HEK293 (cell line): Measurements from ENCODE around the gene CPNE8.

Source experiments
- CTCF ChIA-PET: fragments of 350-600 bp; formaldehyde crosslinking; extraction: SDS; loops from one replicate; lab custom pipeline; 2021; ENCODE audit warnings: antibody characterized with exemption; lab: Yijun Ruan, JAX
- POLR2A ChIA-PET: fragments of 300-600 bp; formaldehyde crosslinking; extraction: SDS; loops from one replicate; lab custom pipeline; 2020; ENCODE audit warnings: antibody characterized with exemption, inconsistent platforms; lab: Yijun Ruan, JAX
- H3K27ac ChIP-seq: fragments of 200-500 bp; sonication (Bioruptor generic); 2 replicates; pipeline ENCODE4 v1.5.1; 2014; ENCODE audit warnings: low read depth, low read length, control low read depth, inconsistent platforms; ENCODE audit errors: extremely low read depth
- H3K36me3 ChIP-seq, 2 experiments: fragments of 200-500 bp in 1 of 2; sonication (Bioruptor generic) in 1 of 2; 1 replicate in 1 of 2; 2 replicates in 1 of 2; pipeline ENCODE4 v1.5.1; 2014 to 2017; ENCODE audit warnings: inconsistent platforms in 2 of 2, low read length in 2 of 2; ENCODE audit not compliant: control insufficient read depth in 2 of 2, insufficient read depth in 1 of 2
- H3K4me1 ChIP-seq: fragments of 200-500 bp; sonication (Bioruptor generic); 2 replicates; pipeline ENCODE4 v1.5.1; 2014; ENCODE audit warnings: mild to moderate bottlenecking, low read length, inconsistent platforms; ENCODE audit not compliant: control insufficient read depth, insufficient read depth
- H3K4me3 ChIP-seq: 2 replicates; pipeline ENCODE4 v1.5.1; 2011; ENCODE audit warnings: low read depth, mild to moderate bottlenecking, control low read depth, low read length, moderate library complexity
- H3K9me3 ChIP-seq: fragments of 200-500 bp; sonication (Bioruptor generic); 2 replicates; pipeline ENCODE4 v1.5.1; 2014; ENCODE audit warnings: low read depth, low read length, inconsistent platforms; ENCODE audit not compliant: control insufficient read depth, insufficient read depth
- BCL6B ChIP-seq: fragments of 450-650 bp; formaldehyde crosslinking; IDR thresholded peaks from 2 replicates; pipeline ENCODE4 v1.5.1; 2017; ENCODE audit warnings: missing biosample characterization, missing genetic modification characterization
- HIC1 ChIP-seq: fragments of 450-650 bp; formaldehyde crosslinking; IDR thresholded peaks from 2 replicates; pipeline ENCODE4 v1.5.1; 2016; ENCODE audit warnings: missing biosample characterization, missing genetic modification characterization
- OSR2 ChIP-seq: fragments of 450-650 bp; formaldehyde crosslinking; IDR thresholded peaks from 2 replicates; pipeline ENCODE4 v1.5.1; 2016; ENCODE audit warnings: missing biosample characterization, missing genetic modification characterization
- SALL2 ChIP-seq: fragments of 450-650 bp; formaldehyde crosslinking; IDR thresholded peaks from 2 replicates; pipeline ENCODE4 v1.5.0; 2017; ENCODE audit warnings: missing biosample characterization, mild to moderate bottlenecking, missing genetic modification characterization, borderline replicate concordance
- SCRT2 ChIP-seq: fragments of 450-650 bp; formaldehyde crosslinking; IDR thresholded peaks from 2 replicates; pipeline ENCODE4 v1.5.1; 2016; ENCODE audit warnings: missing biosample characterization, missing genetic modification characterization
- YY2 ChIP-seq: fragments of 450-650 bp; formaldehyde crosslinking; IDR thresholded peaks from 2 replicates; pipeline ENCODE4 v1.5.1; 2016; ENCODE audit warnings: missing biosample characterization, missing genetic modification characterization
- ZBTB10 ChIP-seq: fragments of 450-650 bp; formaldehyde crosslinking; IDR thresholded peaks from 2 replicates; pipeline ENCODE4 v1.5.1; 2016; ENCODE audit warnings: missing biosample characterization, missing genetic modification characterization
- ZNF114 ChIP-seq: fragments of 450-650 bp; formaldehyde crosslinking; IDR thresholded peaks from 2 replicates; pipeline ENCODE4 v1.5.0; 2017; ENCODE audit warnings: missing biosample characterization, missing genetic modification characterization
- ZNF157 ChIP-seq: fragments of 450-650 bp; formaldehyde crosslinking; IDR thresholded peaks from 2 replicates; pipeline ENCODE4 v1.5.1; 2016; ENCODE audit warnings: missing biosample characterization, missing genetic modification characterization
- ZNF174 ChIP-seq: fragments of 450-650 bp; formaldehyde crosslinking; IDR thresholded peaks from 2 replicates; pipeline ENCODE4 v1.5.0; 2017; ENCODE audit warnings: missing biosample characterization, mild to moderate bottlenecking, missing genetic modification characterization
- ZNF211 ChIP-seq: fragments of 450-650 bp; formaldehyde crosslinking; IDR thresholded peaks from 2 replicates; pipeline ENCODE4 v1.5.1; 2016; ENCODE audit warnings: low read depth, missing biosample characterization, missing genetic modification characterization
- ZNF26 ChIP-seq: fragments of 450-650 bp; formaldehyde crosslinking; IDR thresholded peaks from 2 replicates; pipeline ENCODE4 v1.5.1; 2016; ENCODE audit warnings: missing biosample characterization, missing genetic modification characterization
- ZNF48 ChIP-seq: fragments of 450-650 bp; formaldehyde crosslinking; IDR thresholded peaks from 2 replicates; pipeline ENCODE4 v1.5.1; 2016; ENCODE audit warnings: missing biosample characterization, missing genetic modification characterization
- ZNF488 ChIP-seq: fragments of 450-650 bp; formaldehyde crosslinking; IDR thresholded peaks from 2 replicates; pipeline ENCODE4 v1.5.1; 2016; ENCODE audit warnings: missing biosample characterization, missing genetic modification characterization
- ZNF501 ChIP-seq: fragments of 450-650 bp; formaldehyde crosslinking; IDR thresholded peaks from 2 replicates; pipeline ENCODE4 v1.5.1; 2016; ENCODE audit warnings: missing biosample characterization, missing genetic modification characterization
- ZNF530 ChIP-seq: fragments of 450-650 bp; formaldehyde crosslinking; IDR thresholded peaks from 2 replicates; pipeline ENCODE4 v1.5.1; 2016; ENCODE audit warnings: low read depth, missing biosample characterization, missing genetic modification characterization
- ZNF548 ChIP-seq: fragments of 450-650 bp; formaldehyde crosslinking; IDR thresholded peaks from 2 replicates; pipeline ENCODE4 v1.5.1; 2016; ENCODE audit warnings: missing biosample characterization, missing genetic modification characterization
- ZNF747 ChIP-seq: fragments of 450-650 bp; formaldehyde crosslinking; IDR thresholded peaks from 2 replicates; pipeline ENCODE4 v1.5.1; 2016; ENCODE audit warnings: missing biosample characterization, missing genetic modification characterization
- ZNF785 ChIP-seq: fragments of 450-650 bp; formaldehyde crosslinking; IDR thresholded peaks from 2 replicates; pipeline ENCODE4 v1.5.1; 2016; ENCODE audit warnings: missing biosample characterization, missing genetic modification characterization
- ZSCAN30 ChIP-seq: fragments of 450-650 bp; IDR thresholded peaks from 2 replicates; pipeline ENCODE4 v1.5.1; 2018; ENCODE audit warnings: missing biosample characterization, mild to moderate bottlenecking, missing genetic modification characterization, moderate library complexity
- ZSCAN4 ChIP-seq: fragments of 450-650 bp; formaldehyde crosslinking; IDR thresholded peaks from 2 replicates; pipeline ENCODE4 v1.5.1; 2017; ENCODE audit warnings: missing biosample characterization, missing genetic modification characterization

The CPNE8 gene

GRCh38 chr12:38625306-38625705, 280.1 kb downstream of the CPNE8 start:
- Histone ChIP-seq H3K9me3 (no peaks in the 10 kb centered on the region), H3K4me3 (no peak overlapping the region), H3K36me3 (no peaks in the 10 kb centered on the region), H3K27ac (no peak overlapping the region), H3K4me1 (peaks cover 3% of the 10 kb centered on the region; the same call in 1 of the 2 replicates)
- TF ChIP-seq HIC1 (no peak), ZNF26 (tag by site-specific recombination) (no peak), ZNF114 (tag by site-specific recombination) (no peak), BCL6B (tag by site-specific recombination) (no peak), ZSCAN30 (tag by site-specific recombination) (no peak), ZNF501 (tag by site-specific recombination) (no peak), OSR2 (tag by site-specific recombination) (no peak), ZNF747 (no peak), ZNF211 (no peak), ZNF48 (no peak), ZSCAN4 (tag by site-specific recombination) (no peak), ZNF157 (tag by site-specific recombination) (no peak), ZNF174 (no peak), ZNF530 (tag by site-specific recombination) (no peak), SALL2 (tag by site-specific recombination) (no peak), ZNF785 (tag by site-specific recombination) (no peak)
- CTCF ChIA-PET = no interaction called here
- POLR2A ChIA-PET = no interaction called here

- Histone ChIP-seq H3K4me1 (no peaks in the 10 kb centered on the region), H3K36me3 (no peaks in the 10 kb centered on the region), H3K27ac (no peak overlapping the region), H3K9me3 (no peaks in the 10 kb centered on the region), H3K4me3 (no peak overlapping the region)
- TF ChIP-seq YY2 = no peak
- TF ChIP-seq ZNF488 (tag by site-specific recombination) = no peak
- no peak for TF ChIP-seq ZBTB10
- no peak for TF ChIP-seq ZNF548 (tag by site-specific recombination)
- TF ChIP-seq SCRT2 = peak; percentile 45; the same call in 1 of the 2 replicates
- ChIA-PET POLR2A (no interaction called here), CTCF (interaction anchor here (0.6 kb wide), 1 partner anchor 659 kb away, joined by 3 read pairs; no protein-coding TSS in a partner anchor)
These were observed 291.2 kb downstream of the CPNE8 start for GRCh38 chr12:38614171-38614570.
